Measurements from ENCODE around the gene MARK2.

MARK2 gene

DNA sequence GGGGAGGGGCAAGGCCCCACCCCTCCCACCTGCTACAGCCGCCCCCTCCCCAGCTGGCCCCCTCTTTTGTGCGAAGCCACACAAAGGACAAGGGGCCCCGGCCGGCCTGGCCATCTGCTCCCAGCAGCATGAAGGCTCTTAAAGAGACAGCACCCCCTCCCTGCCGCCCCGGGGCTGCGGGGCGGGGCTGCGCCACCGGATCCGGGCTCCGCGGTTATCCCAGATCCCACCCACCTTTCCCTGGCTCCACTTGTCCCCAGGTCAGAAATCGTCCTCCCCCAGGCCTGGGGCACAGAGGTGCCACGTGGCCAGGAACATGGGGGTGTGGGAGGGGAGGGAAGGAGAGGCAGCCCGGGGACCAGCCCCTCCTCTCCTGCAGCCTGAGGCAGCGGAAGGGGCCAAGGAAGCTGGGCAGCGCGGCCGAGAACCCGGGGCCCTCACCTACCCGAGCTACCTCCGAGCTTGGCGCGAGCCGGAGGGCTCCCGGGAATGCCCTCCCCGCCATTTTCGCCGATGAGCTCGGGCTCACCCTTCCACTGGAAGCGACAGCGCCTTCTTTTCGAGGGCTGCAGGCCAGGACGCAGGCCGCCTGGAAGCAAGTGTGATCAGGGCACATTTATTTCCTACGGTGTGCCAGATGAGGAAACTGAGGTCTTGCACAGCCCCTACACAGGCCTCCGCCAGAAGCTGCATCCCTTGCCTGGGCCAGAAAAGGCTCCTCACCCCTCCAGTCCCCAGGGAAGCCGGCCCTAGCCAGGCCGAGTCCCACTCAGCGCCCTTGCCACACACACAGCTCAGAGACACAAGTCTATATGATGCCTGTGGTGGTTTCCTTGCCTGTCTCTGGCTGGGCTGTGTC lies 80.6 kb downstream of the MARK2 start:
- H3K27ac ChIP-seq (ENCODE audit: insufficient read depth, low read length, poor library complexity, severe bottlenecking), result no peak overlapping the region
- H3K4me3 ChIP-seq (ENCODE audit: insufficient read depth, low read depth, low read length, poor library complexity, severe bottlenecking), result no peak overlapping the region
- DNase-seq, result no peak
- H3K36me3 ChIP-seq (ENCODE audit: control insufficient read depth, insufficient read depth, low read length), result no peaks in the 10 kb centered on the region
- H3K27me3 ChIP-seq (replicated peaks; ENCODE audit: control insufficient read depth, insufficient read depth, low read length, poor library complexity, severe bottlenecking), result no peaks in the 10 kb centered on the region
- H3K9me3 ChIP-seq (ENCODE audit: control insufficient read depth, low read length), result no peaks in the 10 kb centered on the region
- H3K4me1 ChIP-seq (ENCODE audit: control insufficient read depth, insufficient read depth, low read length, poor library complexity, severe bottlenecking), result peaks cover 33% of the 10 kb centered on the region

GRCh38 chr11:63920126-63920938 lies 81.4 kb downstream of the MARK2 start:
- H3K4me1 ChIP-seq (ENCODE audit: control insufficient read depth, insufficient read depth, low read length, poor library complexity, severe bottlenecking), result peaks cover 30% of the 10 kb centered on the region
- H3K27ac ChIP-seq (ENCODE audit: insufficient read depth, low read length, poor library complexity, severe bottlenecking), result no peak overlapping the region
- H3K27me3 ChIP-seq (replicated peaks; ENCODE audit: control insufficient read depth, insufficient read depth, low read length, poor library complexity, severe bottlenecking), result no peaks in the 10 kb centered on the region
- no peaks in the 10 kb centered on the region for H3K9me3 ChIP-seq (ENCODE audit: control insufficient read depth, low read length)
- H3K36me3 ChIP-seq (ENCODE audit: control insufficient read depth, insufficient read depth, low read length), result no peaks in the 10 kb centered on the region
- DNase-seq, result no peak
- no peak overlapping the region for H3K4me3 ChIP-seq (ENCODE audit: insufficient read depth, low read depth, low read length, poor library complexity, severe bottlenecking)

GRCh38 chr11:63920939-63921417 lies 82.1 kb downstream of the MARK2 start:
- DNase-seq, result no peak
- no peak overlapping the region for H3K4me3 ChIP-seq (ENCODE audit: insufficient read depth, low read depth, low read length, poor library complexity, severe bottlenecking)
- H3K4me1 ChIP-seq (ENCODE audit: control insufficient read depth, insufficient read depth, low read length, poor library complexity, severe bottlenecking), result peaks cover 25% of the 10 kb centered on the region
- no peaks in the 10 kb centered on the region for H3K9me3 ChIP-seq (ENCODE audit: control insufficient read depth, low read length)
- H3K36me3 ChIP-seq (ENCODE audit: control insufficient read depth, insufficient read depth, low read length), result no peaks in the 10 kb centered on the region
- no peak overlapping the region for H3K27ac ChIP-seq (ENCODE audit: insufficient read depth, low read length, poor library complexity, severe bottlenecking)
- no peaks in the 10 kb centered on the region for H3K27me3 ChIP-seq (replicated peaks; ENCODE audit: control insufficient read depth, insufficient read depth, low read length, poor library complexity, severe bottlenecking)

DNA sequence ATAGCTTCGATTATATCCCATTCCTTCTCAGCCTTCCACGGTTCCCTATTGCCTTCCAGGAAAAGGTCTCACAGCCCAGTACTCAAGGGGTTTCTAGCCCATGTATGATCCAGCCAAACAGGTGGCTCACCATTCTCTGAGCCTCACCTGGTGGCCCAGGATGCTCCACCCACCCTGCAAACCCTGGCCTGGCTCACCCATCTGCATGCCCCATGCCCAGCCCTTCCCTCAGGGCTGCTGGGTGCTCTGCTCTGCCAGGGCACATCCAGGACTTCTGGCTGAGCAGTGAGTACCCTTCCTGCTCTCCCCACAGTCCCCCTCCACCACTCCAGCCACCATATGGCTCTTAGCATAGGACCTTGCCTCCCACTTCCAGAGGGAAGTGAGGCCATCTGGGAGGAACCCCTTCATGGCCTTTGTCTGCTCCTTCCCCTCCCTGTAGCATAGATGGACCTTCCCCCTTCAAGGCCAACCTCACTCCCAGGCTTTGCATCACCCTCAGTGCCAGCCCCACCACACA lies 83.8 kb downstream of the MARK2 start:
- DNase-seq, result no peak
- no peaks in the 10 kb centered on the region for H3K36me3 ChIP-seq (ENCODE audit: control insufficient read depth, insufficient read depth, low read length)
- no peaks in the 10 kb centered on the region for H3K27me3 ChIP-seq (replicated peaks; ENCODE audit: control insufficient read depth, insufficient read depth, low read length, poor library complexity, severe bottlenecking)
- H3K9me3 ChIP-seq (ENCODE audit: control insufficient read depth, low read length), result no peaks in the 10 kb centered on the region
- no peak overlapping the region for H3K4me3 ChIP-seq (ENCODE audit: insufficient read depth, low read depth, low read length, poor library complexity, severe bottlenecking)
- H3K27ac ChIP-seq (ENCODE audit: insufficient read depth, low read length, poor library complexity, severe bottlenecking), result no peak overlapping the region
- peaks cover 12% of the 10 kb centered on the region for H3K4me1 ChIP-seq (ENCODE audit: control insufficient read depth, insufficient read depth, low read length, poor library complexity, severe bottlenecking)

DNA sequence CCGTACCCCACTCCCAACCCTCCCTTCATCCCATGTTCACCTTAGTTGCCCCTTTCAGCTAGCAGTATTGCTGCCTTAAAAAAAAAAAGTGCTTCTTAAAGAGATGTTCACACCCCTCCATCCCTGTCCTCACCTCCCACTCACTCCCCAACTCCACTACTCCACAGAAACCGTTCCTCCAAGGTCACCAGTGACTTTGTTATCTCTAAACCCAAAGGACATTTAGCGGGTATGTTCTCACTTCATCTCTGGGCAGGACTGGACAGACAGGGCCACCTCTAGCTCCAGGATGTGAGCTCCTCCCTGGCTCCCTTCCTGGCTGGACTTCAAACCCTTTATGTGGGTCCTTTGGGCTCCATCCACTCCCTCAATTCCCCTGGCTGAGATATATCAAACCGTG lies 84.4 kb downstream of the MARK2 start:
- no peak overlapping the region for H3K4me3 ChIP-seq (ENCODE audit: insufficient read depth, low read depth, low read length, poor library complexity, severe bottlenecking)
- no peak overlapping the region for H3K27ac ChIP-seq (ENCODE audit: insufficient read depth, low read length, poor library complexity, severe bottlenecking)
- no peaks in the 10 kb centered on the region for H3K9me3 ChIP-seq (ENCODE audit: control insufficient read depth, low read length)
- no peaks in the 10 kb centered on the region for H3K36me3 ChIP-seq (ENCODE audit: control insufficient read depth, insufficient read depth, low read length)
- peaks cover 6% of the 10 kb centered on the region for H3K4me1 ChIP-seq (ENCODE audit: control insufficient read depth, insufficient read depth, low read length, poor library complexity, severe bottlenecking)
- H3K27me3 ChIP-seq (replicated peaks; ENCODE audit: control insufficient read depth, insufficient read depth, low read length, poor library complexity, severe bottlenecking), result no peaks in the 10 kb centered on the region
- DNase-seq, result no peak

DNA sequence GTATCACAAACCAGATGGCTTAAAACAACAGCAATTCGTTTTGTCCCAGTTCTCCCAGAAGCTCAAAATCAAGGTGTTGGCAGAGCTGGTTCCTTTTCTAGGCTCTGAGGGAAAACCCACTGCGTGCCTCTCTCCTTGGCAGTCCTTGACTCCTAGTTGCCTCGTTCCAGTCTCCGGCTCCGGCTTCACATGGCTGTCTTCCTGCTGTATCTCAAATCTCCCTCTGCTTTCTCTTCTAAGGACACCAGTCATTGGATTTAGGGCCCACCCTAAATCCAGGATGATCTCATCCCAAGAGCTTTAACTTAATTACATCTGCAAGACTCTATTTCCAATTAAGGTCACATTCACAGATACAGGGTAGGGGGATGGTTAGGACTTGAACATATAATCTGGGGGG lies 90.7 kb downstream of the MARK2 start:
- H3K4me3 ChIP-seq (ENCODE audit: insufficient read depth, low read depth, low read length, poor library complexity, severe bottlenecking), result no peak overlapping the region
- H3K27me3 ChIP-seq (replicated peaks; ENCODE audit: control insufficient read depth, insufficient read depth, low read length, poor library complexity, severe bottlenecking), result no peaks in the 10 kb centered on the region
- no peaks in the 10 kb centered on the region for H3K4me1 ChIP-seq (ENCODE audit: control insufficient read depth, insufficient read depth, low read length, poor library complexity, severe bottlenecking)
- no peak for DNase-seq
- H3K9me3 ChIP-seq (ENCODE audit: control insufficient read depth, low read length), result no peaks in the 10 kb centered on the region
- H3K36me3 ChIP-seq (ENCODE audit: control insufficient read depth, insufficient read depth, low read length), result no peaks in the 10 kb centered on the region
- no peak overlapping the region for H3K27ac ChIP-seq (ENCODE audit: insufficient read depth, low read length, poor library complexity, severe bottlenecking)

DNA sequence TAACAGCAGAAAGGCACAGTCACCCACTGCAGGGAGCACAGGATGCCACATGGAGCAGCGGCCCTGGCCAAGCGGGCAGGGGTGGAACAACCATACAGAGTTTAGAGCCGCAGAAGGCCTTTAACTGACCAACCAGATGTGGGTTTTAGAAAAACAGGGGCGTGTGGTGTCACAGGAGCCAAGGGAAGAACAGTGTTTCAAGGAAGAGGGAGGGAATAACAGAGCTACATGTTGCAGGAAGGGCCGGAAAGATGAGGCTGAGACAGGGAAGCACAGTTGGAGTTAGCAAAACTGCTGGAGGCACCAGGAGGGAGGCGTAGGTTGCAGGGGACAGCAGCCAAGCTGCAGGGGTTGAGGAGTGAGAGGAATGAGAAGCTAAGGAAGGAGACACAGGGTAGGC lies 92.1 kb downstream of the MARK2 start:
- no peaks in the 10 kb centered on the region for H3K36me3 ChIP-seq (ENCODE audit: control insufficient read depth, insufficient read depth, low read length)
- no peaks in the 10 kb centered on the region for H3K27me3 ChIP-seq (replicated peaks; ENCODE audit: control insufficient read depth, insufficient read depth, low read length, poor library complexity, severe bottlenecking)
- H3K9me3 ChIP-seq (ENCODE audit: control insufficient read depth, low read length), result no peaks in the 10 kb centered on the region
- H3K27ac ChIP-seq (ENCODE audit: insufficient read depth, low read length, poor library complexity, severe bottlenecking), result no peak overlapping the region
- H3K4me3 ChIP-seq (ENCODE audit: insufficient read depth, low read depth, low read length, poor library complexity, severe bottlenecking), result no peak overlapping the region
- DNase-seq, result no peak
- no peaks in the 10 kb centered on the region for H3K4me1 ChIP-seq (ENCODE audit: control insufficient read depth, insufficient read depth, low read length, poor library complexity, severe bottlenecking)

- Histone ChIP-seq H3K36me3 (ENCODE audit: control insufficient read depth, insufficient read depth, low read length) (no peaks in the 10 kb centered on the region), H3K27ac (ENCODE audit: insufficient read depth, low read length, poor library complexity, severe bottlenecking) (no peak overlapping the region), H3K9me3 (ENCODE audit: control insufficient read depth, low read length) (no peaks in the 10 kb centered on the region), H3K4me3 (ENCODE audit: insufficient read depth, low read depth, low read length, poor library complexity, severe bottlenecking) (no peak overlapping the region), H3K27me3 (replicated peaks; ENCODE audit: control insufficient read depth, insufficient read depth, low read length, poor library complexity, severe bottlenecking) (no peaks in the 10 kb centered on the region), H3K4me1 (ENCODE audit: control insufficient read depth, insufficient read depth, low read length, poor library complexity, severe bottlenecking) (no peaks in the 10 kb centered on the region)
- no peak for DNase-seq
These were observed 93.0 kb downstream of the MARK2 start for GRCh38 chr11:63931876-63932275.

- Histone ChIP-seq H3K9me3 (ENCODE audit: control insufficient read depth, low read length) (no peaks in the 10 kb centered on the region), H3K4me3 (ENCODE audit: insufficient read depth, low read depth, low read length, poor library complexity, severe bottlenecking) (no peak overlapping the region), H3K36me3 (ENCODE audit: control insufficient read depth, insufficient read depth, low read length) (no peaks in the 10 kb centered on the region), H3K27ac (ENCODE audit: insufficient read depth, low read length, poor library complexity, severe bottlenecking) (no peak overlapping the region), H3K27me3 (replicated peaks; ENCODE audit: control insufficient read depth, insufficient read depth, low read length, poor library complexity, severe bottlenecking) (no peaks in the 10 kb centered on the region), H3K4me1 (ENCODE audit: control insufficient read depth, insufficient read depth, low read length, poor library complexity, severe bottlenecking) (peaks cover 4% of the 10 kb centered on the region)
- no peak for DNase-seq
These were observed 94.5 kb downstream of the MARK2 start for GRCh38 chr11:63933459-63933858.
